HUES64 (cell line): ENCODE data around the gene CFAP99.
A peak's percentile ranks its signal among the peaks of the same experiment; 100 is the strongest.

Experiments
- H3K27ac ChIP-seq: 2 replicates; pipeline ENCODE4 v1.7.0; 2013; ENCODE audit warnings: low read depth, low read length, inconsistent platforms
- H3K27me3 ChIP-seq: 2 replicates; pipeline ENCODE4 v1.6.1; 2013; ENCODE audit warnings: mild to moderate bottlenecking, low read length; ENCODE audit not compliant: insufficient read depth
- H3K36me3 ChIP-seq: 2 replicates; pipeline ENCODE4 v1.6.1; 2013; ENCODE audit warnings: mild to moderate bottlenecking, low read length; ENCODE audit not compliant: insufficient read depth
- H3K4me1 ChIP-seq: 2 replicates; pipeline ENCODE4 v1.6.1; 2013; ENCODE audit warnings: mild to moderate bottlenecking, low read length, moderate library complexity; ENCODE audit not compliant: insufficient read depth
- H3K4me3 ChIP-seq: 2 replicates; pipeline ENCODE4 v1.5.1; 2013; ENCODE audit warnings: mild to moderate bottlenecking, low read length, moderate library complexity
- H3K9ac ChIP-seq: 2 replicates; pipeline ENCODE4 v1.6.1; 2013; ENCODE audit warnings: mild to moderate bottlenecking, low read depth, low read length
- H3K9me3 ChIP-seq: 2 replicates; pipeline ENCODE4 v1.6.1; 2013; ENCODE audit warnings: low read depth, low read length; ENCODE audit not compliant: insufficient read depth
- WGBS: fragments of 150-250, 120-280 bp; methylation state at CpG from one replicate; pipeline ENCODE4 v1.1.7; 2013; ENCODE audit warnings: missing lambda C conversion rate; 5-methylcytosine and 5-hydroxymethylcytosine counted together

CFAP99 gene

GRCh38 chr4:2390784-2391421 lies 27.9 kb upstream of the CFAP99 start:
- H3K4me1 ChIP-seq: peaks cover 38% of the 10 kb centered on the region
- no peak overlapping the region for H3K9ac ChIP-seq
- H3K27me3 ChIP-seq: peaks cover 11% of the 10 kb centered on the region
- 46% methylated on average over 20 of the region's 20 CpGs for WGBS
- H3K36me3 ChIP-seq: no peaks in the 10 kb centered on the region
- no peak overlapping the region for H3K27ac ChIP-seq
- H3K9me3 ChIP-seq: no peaks in the 10 kb centered on the region
- H3K4me3 ChIP-seq: peak overlapping the region; percentile 35

- Histone ChIP-seq H3K9me3 (no peaks in the 10 kb centered on the region), H3K27ac (no peak overlapping the region), H3K27me3 (peaks cover 11% of the 10 kb centered on the region), H3K4me1 (peaks cover 38% of the 10 kb centered on the region), H3K4me3 (peak overlapping the region; percentile 41), H3K9ac (peak overlapping the region; percentile 28; the same call in 1 of the 2 replicates), H3K36me3 (no peaks in the 10 kb centered on the region)
- 40% methylated on average over 28 of the region's 28 CpGs for whole genome bisulfite sequencing
These were observed 25.1 kb upstream of the CFAP99 start for GRCh38 chr4:2393353-2394270.

- Histone ChIP-seq H3K36me3 (no peaks in the 10 kb centered on the region), H3K27ac (no peak overlapping the region), H3K27me3 (peaks cover 11% of the 10 kb centered on the region), H3K4me3 (no peak overlapping the region), H3K9me3 (no peaks in the 10 kb centered on the region), H3K4me1 (peaks cover 33% of the 10 kb centered on the region), H3K9ac (no peak overlapping the region)
- 93% methylated on average over 17 of the region's 17 CpGs for WGBS
These were observed 24.2 kb upstream of the CFAP99 start for GRCh38 chr4:2394528-2394927.

- Histone ChIP-seq H3K27ac (no peak overlapping the region), H3K36me3 (no peaks in the 10 kb centered on the region), H3K9me3 (no peaks in the 10 kb centered on the region), H3K4me3 (no peak overlapping the region), H3K27me3 (peaks cover 11% of the 10 kb centered on the region), H3K9ac (no peak overlapping the region), H3K4me1 (peaks cover 28% of the 10 kb centered on the region)
- WGBS: 92% methylated on average over 9 of the region's 9 CpGs
These were observed 23.7 kb upstream of the CFAP99 start for GRCh38 chr4:2395038-2395437.

- Histone ChIP-seq H3K9ac (no peak overlapping the region), H3K4me1 (peaks cover 23% of the 10 kb centered on the region), H3K27me3 (peaks cover 8% of the 10 kb centered on the region), H3K9me3 (no peaks in the 10 kb centered on the region), H3K27ac (no peak overlapping the region), H3K36me3 (no peaks in the 10 kb centered on the region), H3K4me3 (no peak overlapping the region)
- WGBS: 96% methylated on average over 9 of the region's 9 CpGs
These were observed 23.2 kb upstream of the CFAP99 start for GRCh38 chr4:2395584-2395983.

- H3K36me3 ChIP-seq: no peaks in the 10 kb centered on the region
- no peak overlapping the region for H3K27ac ChIP-seq
- no peak overlapping the region for H3K9ac ChIP-seq
- H3K4me1 ChIP-seq: peaks cover 20% of the 10 kb centered on the region
- H3K27me3 ChIP-seq: peaks cover 9% of the 10 kb centered on the region
- no peaks in the 10 kb centered on the region for H3K9me3 ChIP-seq
- WGBS: 74% methylated on average over 21 of the region's 21 CpGs
- H3K4me3 ChIP-seq: no peak overlapping the region
These were observed 21.9 kb upstream of the CFAP99 start for GRCh38 chr4:2396781-2397368.

GRCh38 chr4:2397596-2398379 lies 21.0 kb upstream of the CFAP99 start:
- Histone ChIP-seq H3K27me3 (peaks cover 11% of the 10 kb centered on the region), H3K9ac (no peak overlapping the region)
- 88% methylated on average over 20 of the region's 20 CpGs for WGBS

GRCh38 chr4:2399216-2399615 lies 19.5 kb upstream of the CFAP99 start:
- Histone ChIP-seq H3K9ac (no peak overlapping the region), H3K27ac (no peak overlapping the region), H3K27me3 (peaks cover 15% of the 10 kb centered on the region), H3K4me3 (no peak overlapping the region), H3K36me3 (no peaks in the 10 kb centered on the region), H3K4me1 (peaks cover 13% of the 10 kb centered on the region; the same call in 1 of the 2 replicates), H3K9me3 (no peaks in the 10 kb centered on the region)
- WGBS: 93% methylated on average over 10 of the region's 10 CpGs

More at GRCh38 chr4:2397596-2398379, 21.0 kb upstream of the CFAP99 start:
- Histone ChIP-seq H3K36me3 (no peaks in the 10 kb centered on the region), H3K4me3 (no peak overlapping the region), H3K4me1 (peaks cover 24% of the 10 kb centered on the region), H3K27ac (no peak overlapping the region), H3K9me3 (no peaks in the 10 kb centered on the region)

- Histone ChIP-seq H3K4me1 (peaks cover 13% of the 10 kb centered on the region; the same call in 1 of the 2 replicates), H3K4me3 (no peak overlapping the region), H3K9me3 (no peaks in the 10 kb centered on the region), H3K9ac (no peak overlapping the region), H3K27ac (no peak overlapping the region), H3K36me3 (no peaks in the 10 kb centered on the region), H3K27me3 (peaks cover 15% of the 10 kb centered on the region)
- WGBS: 83% methylated on average over 28 of the region's 28 CpGs
These were observed 19.0 kb upstream of the CFAP99 start for GRCh38 chr4:2399631-2400190.

GRCh38 chr4:2400841-2401609 lies 17.7 kb upstream of the CFAP99 start:
- no peak overlapping the region for H3K27ac ChIP-seq
- H3K4me3 ChIP-seq: no peak overlapping the region
- H3K4me1 ChIP-seq: peaks cover 13% of the 10 kb centered on the region; the same call in 1 of the 2 replicates
- H3K9ac ChIP-seq: no peak overlapping the region
- peaks cover 15% of the 10 kb centered on the region for H3K27me3 ChIP-seq
- H3K36me3 ChIP-seq: no peaks in the 10 kb centered on the region
- 81% methylated on average over 15 of the region's 15 CpGs for WGBS
- no peaks in the 10 kb centered on the region for H3K9me3 ChIP-seq
